ENCODE results near the gene RLN1. TPM values are rescaled to one million over a fixed set of nuclear protein-coding genes. Genes with fewer than 3 reads are reported as not detected.
A peak's percentile ranks its signal among the peaks of the same experiment; 100 is the strongest.
"Not testable (repeated sequence)": the region's sequence is repeated elsewhere in the genome, so short reads cannot be mapped to it uniquely, and the experiment has no call there.

Gene RLN1
- total and polyA plus RNA-seq, 2 experiments from 2014 or later: 0.34 TPM; not detected in 1

DNA sequence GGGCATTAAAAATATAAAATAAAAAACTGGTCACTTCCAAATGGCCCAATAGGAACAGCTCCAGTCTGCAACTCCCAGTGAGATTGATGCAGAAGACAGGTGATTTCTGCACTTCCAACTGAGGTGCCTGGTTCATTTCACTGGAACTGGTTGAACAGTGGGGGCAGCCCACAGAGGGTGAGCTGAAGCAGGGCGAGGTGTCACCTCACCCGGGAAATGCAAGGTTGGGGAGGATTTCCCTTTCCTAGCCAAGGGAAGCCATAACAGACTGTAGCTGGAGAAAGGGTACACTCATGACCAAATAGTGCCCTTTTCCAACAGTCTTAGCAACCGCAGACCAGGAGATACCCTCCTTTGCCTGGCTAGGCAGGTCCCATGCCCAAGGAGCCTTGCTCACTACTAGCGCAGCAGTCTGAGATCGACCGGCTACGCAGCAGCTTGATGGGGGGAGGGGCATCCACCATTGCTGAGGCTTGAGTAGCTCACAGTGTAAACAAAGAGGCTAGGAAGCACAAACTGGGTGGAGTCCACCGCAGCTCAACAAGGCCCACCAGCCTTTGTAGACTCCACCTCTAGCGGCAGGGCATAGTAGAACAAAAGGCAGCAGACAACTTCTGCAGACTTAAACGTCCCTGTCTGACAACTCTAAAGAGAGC is 12.7 kb downstream of the RLN1 start:
- peak overlapping the region; percentile 6 for H3K4me2 ChIP-seq
- H3K27me3 ChIP-seq: no peaks in the 10 kb centered on the region
- no peaks in the 10 kb centered on the region for H3K36me3 ChIP-seq (replicated peaks; ENCODE audit: insufficient read depth, low read depth)
- H2AFZ ChIP-seq: no peak overlapping the region
- no peaks in the 10 kb centered on the region for H3K9me3 ChIP-seq (ENCODE audit: low read depth)
- no peaks in the 10 kb centered on the region for H3K4me1 ChIP-seq (ENCODE audit: insufficient read depth)
- no peak for TF ChIP-seq EZH2 (IDR thresholded peaks at IDR 0.05; ENCODE audit: borderline replicate concordance)
- TF ChIP-seq EZH2phosphoT487 (IDR thresholded peaks at IDR 0.05; ENCODE audit: low read depth, severe bottlenecking, unreplicated experiment): no peak
- TF ChIP-seq, protein P1, sequence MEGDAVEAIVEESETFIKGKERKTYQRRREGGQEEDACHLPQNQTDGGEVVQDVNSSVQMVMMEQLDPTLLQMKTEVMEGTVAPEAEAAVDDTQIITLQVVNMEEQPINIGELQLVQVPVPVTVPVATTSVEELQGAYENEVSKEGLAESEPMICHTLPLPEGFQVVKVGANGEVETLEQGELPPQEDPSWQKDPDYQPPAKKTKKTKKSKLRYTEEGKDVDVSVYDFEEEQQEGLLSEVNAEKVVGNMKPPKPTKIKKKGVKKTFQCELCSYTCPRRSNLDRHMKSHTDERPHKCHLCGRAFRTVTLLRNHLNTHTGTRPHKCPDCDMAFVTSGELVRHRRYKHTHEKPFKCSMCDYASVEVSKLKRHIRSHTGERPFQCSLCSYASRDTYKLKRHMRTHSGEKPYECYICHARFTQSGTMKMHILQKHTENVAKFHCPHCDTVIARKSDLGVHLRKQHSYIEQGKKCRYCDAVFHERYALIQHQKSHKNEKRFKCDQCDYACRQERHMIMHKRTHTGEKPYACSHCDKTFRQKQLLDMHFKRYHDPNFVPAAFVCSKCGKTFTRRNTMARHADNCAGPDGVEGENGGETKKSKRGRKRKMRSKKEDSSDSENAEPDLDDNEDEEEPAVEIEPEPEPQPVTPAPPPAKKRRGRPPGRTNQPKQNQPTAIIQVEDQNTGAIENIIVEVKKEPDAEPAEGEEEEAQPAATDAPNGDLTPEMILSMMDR (IDR thresholded peaks at IDR 0.05; ENCODE audit: poor library complexity): no peak
- H4K20me1 ChIP-seq (ENCODE audit: insufficient read depth, poor library complexity, severe bottlenecking): no peaks in the 10 kb centered on the region
- WGBS (ENCODE audit: low lambda C conversion rate, missing lambda C conversion rate): 42% methylated on average over 10 of the region's 10 CpGs
- no peaks in the 10 kb centered on the region for H3K79me2 ChIP-seq
- no peaks in the 10 kb centered on the region for H3K9me2 ChIP-seq (replicated peaks; ENCODE audit: insufficient read depth)
- peak; percentile 60 for DNase-seq (ENCODE audit: low spot score)
- H3K27ac ChIP-seq: no peak overlapping the region
- no peak overlapping the region for H3K4me3 ChIP-seq

DNA sequence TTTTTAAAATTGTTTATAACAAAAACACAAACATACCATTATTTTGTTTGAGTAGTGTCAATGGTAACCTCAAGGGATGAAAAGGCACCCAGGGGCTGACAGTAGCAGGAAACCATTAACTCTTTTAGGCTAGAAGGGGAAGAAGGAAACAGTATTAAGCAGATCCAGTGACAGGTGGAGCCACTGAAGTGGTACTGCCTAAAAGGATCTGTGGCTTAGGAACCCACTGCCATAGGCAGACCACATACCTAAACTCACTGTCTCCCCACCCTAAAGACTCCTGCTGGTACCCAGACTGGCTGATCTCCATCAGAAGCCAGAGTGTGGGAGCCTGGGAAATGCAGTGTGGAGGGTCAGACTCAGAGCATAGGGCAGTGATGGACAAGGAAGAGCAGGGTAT is 13.5 kb downstream of the RLN1 start:
- H3K4me1 ChIP-seq (ENCODE audit: insufficient read depth): no peaks in the 10 kb centered on the region
- H3K4me2 ChIP-seq: no peak overlapping the region
- H3K79me2 ChIP-seq: no peaks in the 10 kb centered on the region
- no peak overlapping the region for H3K4me3 ChIP-seq
- no peaks in the 10 kb centered on the region for H3K27me3 ChIP-seq
- no peaks in the 10 kb centered on the region for H3K9me3 ChIP-seq (ENCODE audit: low read depth)
- H4K20me1 ChIP-seq (ENCODE audit: insufficient read depth, poor library complexity, severe bottlenecking): no peaks in the 10 kb centered on the region
- no peak overlapping the region for H2AFZ ChIP-seq
- no peak overlapping the region for H3K27ac ChIP-seq
- no peak for DNase-seq (ENCODE audit: low spot score)
- H3K36me3 ChIP-seq (replicated peaks; ENCODE audit: insufficient read depth, low read depth): no peaks in the 10 kb centered on the region
- no peaks in the 10 kb centered on the region for H3K9me2 ChIP-seq (replicated peaks; ENCODE audit: insufficient read depth)
- TF ChIP-seq, protein P1 (IDR thresholded peaks at IDR 0.05; ENCODE audit: poor library complexity): no peak
- TF ChIP-seq EZH2 (IDR thresholded peaks at IDR 0.05; ENCODE audit: borderline replicate concordance) (no peak), EZH2phosphoT487 (IDR thresholded peaks at IDR 0.05; ENCODE audit: low read depth, severe bottlenecking, unreplicated experiment) (no peak)

DNA sequence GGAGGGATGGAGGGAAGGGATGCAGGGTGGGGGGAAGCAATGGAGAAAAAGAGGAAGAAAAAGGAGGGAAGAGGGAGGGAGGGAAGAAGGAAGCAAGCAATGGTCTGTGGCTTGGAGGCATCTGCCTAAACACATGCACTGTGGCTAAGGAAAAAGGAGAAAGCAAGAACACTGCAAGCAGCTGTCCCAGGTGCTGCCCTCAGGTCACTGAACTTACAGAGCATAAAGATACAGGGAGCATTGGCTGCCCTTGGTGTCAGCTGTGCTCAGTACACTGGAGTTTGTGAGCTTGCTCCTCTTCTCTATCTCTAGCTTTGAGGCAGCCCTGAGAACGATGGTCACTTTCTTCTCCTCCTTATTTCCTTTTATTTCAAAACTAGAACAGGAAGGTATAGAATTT is 18.1 kb downstream of the RLN1 start:
- not testable (repeated sequence) for H3K27ac ChIP-seq; H3K4me2 ChIP-seq; H2AFZ ChIP-seq; H3K4me3 ChIP-seq; H3K27me3 ChIP-seq; H3K9me2 ChIP-seq (replicated peaks; ENCODE audit: insufficient read depth); DNase-seq (ENCODE audit: low spot score); H3K79me2 ChIP-seq; H3K4me1 ChIP-seq (ENCODE audit: insufficient read depth); H4K20me1 ChIP-seq (ENCODE audit: insufficient read depth, poor library complexity, severe bottlenecking); H3K36me3 ChIP-seq (replicated peaks; ENCODE audit: insufficient read depth, low read depth); H3K9me3 ChIP-seq (ENCODE audit: low read depth)
- WGBS (ENCODE audit: low lambda C conversion rate, missing lambda C conversion rate): 81% methylated on average over 1 of the region's 1 CpG

DNA sequence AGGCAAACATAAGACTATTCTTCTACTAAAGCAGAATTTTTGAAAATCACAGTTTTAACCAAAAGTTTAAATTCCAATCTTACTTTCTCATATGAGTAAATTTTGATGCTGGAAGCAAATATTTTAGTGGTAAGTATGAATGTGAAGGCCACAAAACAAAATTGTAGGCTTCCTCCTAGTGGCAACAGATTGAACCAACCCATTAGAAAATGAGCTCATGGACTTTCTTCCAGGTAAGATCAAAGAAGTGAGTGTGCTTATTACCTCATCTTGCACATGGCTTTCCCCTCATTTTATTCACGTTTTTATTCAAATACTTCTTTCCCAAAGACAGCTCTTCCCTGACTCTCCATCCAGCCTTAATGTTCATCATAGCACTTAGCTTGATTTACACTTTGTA is 18.6 kb downstream of the RLN1 start:
- TF ChIP-seq, protein P1 (IDR thresholded peaks at IDR 0.05; ENCODE audit: poor library complexity): no peak
- no peak for TF ChIP-seq EZH2phosphoT487 (IDR thresholded peaks at IDR 0.05; ENCODE audit: low read depth, severe bottlenecking, unreplicated experiment)
- TF ChIP-seq EZH2 (IDR thresholded peaks at IDR 0.05; ENCODE audit: borderline replicate concordance): no peak
- Histone ChIP-seq H2AFZ (no peak overlapping the region), H3K4me1 (ENCODE audit: insufficient read depth) (no peaks in the 10 kb centered on the region), H3K9me3 (ENCODE audit: low read depth) (no peaks in the 10 kb centered on the region), H3K79me2 (no peaks in the 10 kb centered on the region), H4K20me1 (ENCODE audit: insufficient read depth, poor library complexity, severe bottlenecking) (no peaks in the 10 kb centered on the region), H3K27me3 (no peaks in the 10 kb centered on the region), H3K4me2 (no peak overlapping the region), H3K27ac (no peak overlapping the region), H3K4me3 (no peak overlapping the region), H3K9me2 (replicated peaks; ENCODE audit: insufficient read depth) (no peaks in the 10 kb centered on the region), H3K36me3 (replicated peaks; ENCODE audit: insufficient read depth, low read depth) (no peaks in the 10 kb centered on the region)
- DNase-seq (ENCODE audit: low spot score): no peak
- WGBS (ENCODE audit: low lambda C conversion rate, missing lambda C conversion rate): 49% methylated on average over 1 of the region's 1 CpG

DNA sequence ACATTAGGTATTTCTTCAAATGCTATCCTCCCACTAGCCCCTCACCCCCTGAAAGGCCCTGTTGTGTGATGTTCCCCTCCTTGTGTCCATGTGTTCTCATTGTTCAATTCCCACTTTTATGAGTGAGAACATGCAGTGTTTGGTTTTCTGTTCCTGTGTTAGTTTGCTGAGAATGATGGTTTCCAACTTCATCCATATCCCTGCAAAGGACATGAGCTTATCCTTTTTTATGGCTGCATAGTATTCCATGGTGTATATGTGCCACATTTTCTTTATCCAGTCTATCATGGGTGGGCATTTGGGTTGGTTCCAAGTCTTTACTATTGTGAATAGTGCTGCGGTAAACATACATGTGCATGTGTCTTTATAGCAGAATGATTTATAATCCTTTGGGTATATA is 23.3 kb downstream of the RLN1 start:
- H3K79me2 ChIP-seq; H3K9me2 ChIP-seq (replicated peaks; ENCODE audit: insufficient read depth); DNase-seq (ENCODE audit: low spot score); H3K36me3 ChIP-seq (replicated peaks; ENCODE audit: insufficient read depth, low read depth); H3K27ac ChIP-seq; H3K9me3 ChIP-seq (ENCODE audit: low read depth); H3K4me3 ChIP-seq; H3K4me2 ChIP-seq; H3K4me1 ChIP-seq (ENCODE audit: insufficient read depth); H3K27me3 ChIP-seq; H4K20me1 ChIP-seq (ENCODE audit: insufficient read depth, poor library complexity, severe bottlenecking); H2AFZ ChIP-seq: not testable (repeated sequence)
- 100% methylated on average over 1 of the region's 1 CpG for WGBS (ENCODE audit: low lambda C conversion rate, missing lambda C conversion rate)

Measured in hepatocyte (in vitro differentiated cells).